ENCODE data around the gene CRIP2. TPM values are rescaled to one million over a fixed set of nuclear protein-coding genes. Genes with fewer than 3 reads are reported as not detected.

The CRIP2 gene
- total and polyA plus RNA-seq, 8 donors: 143 to 229 (median 181) TPM

Other genes with a start within 250 kb of the CRIP2 start
- gene BTBD6, start 226.3 kb upstream of the CRIP2 start, total RNA-seq: 10 to 100 TPM; 45.4 to 52.6 TPM
- gene BTBD6, start 226.3 kb upstream of the CRIP2 start, polyA plus RNA-seq (ENCODE audit: insufficient read length in 6 of 6): 10 to 100 TPM; 32.7 to 43.6 (median 39.1) TPM
- gene BRF1, start 173.8 kb upstream of the CRIP2 start, total RNA-seq: 10 to 100 TPM; 32.7 to 33.6 TPM
- gene BRF1, start 173.8 kb upstream of the CRIP2 start, polyA plus RNA-seq (ENCODE audit: insufficient read length in 6 of 6): 10 to 100 TPM; 33.4 to 45.1 (median 35.2) TPM
- 10 to 100 TPM; 69.7 to 77.2 TPM for gene PACS2, start 160.1 kb upstream of the CRIP2 start, total RNA-seq
- 10 to 100 TPM; 64.6 to 99.3 (median 75.4) TPM for gene PACS2, start 160.1 kb upstream of the CRIP2 start, polyA plus RNA-seq (ENCODE audit: insufficient read length in 6 of 6)
- gene TEX22, start 76.3 kb upstream of the CRIP2 start, total RNA-seq: 1 to 10 TPM; 1.7 to 3.0 TPM
- gene TEX22, start 76.3 kb upstream of the CRIP2 start, polyA plus RNA-seq (ENCODE audit: insufficient read length in 6 of 6): 1 to 10 TPM in 5 of 6 donors, under 1 TPM in 1; 0.96 to 2.7 (median 1.3) TPM
- gene MTA1, start 55.0 kb upstream of the CRIP2 start, total RNA-seq: 10 to 100 TPM; 60.6 to 81.8 TPM
- 100 to 1,000 TPM; 111 to 165 (median 125) TPM for gene MTA1, start 55.0 kb upstream of the CRIP2 start, polyA plus RNA-seq (ENCODE audit: insufficient read length in 6 of 6)
- gene CRIP1, start 12.1 kb downstream of the CRIP2 start, total RNA-seq: 100 to 1,000 TPM; 171 to 281 TPM
- gene CRIP1, start 12.1 kb downstream of the CRIP2 start, polyA plus RNA-seq (ENCODE audit: insufficient read length in 6 of 6): 100 to 1,000 TPM in 2 of 6 donors, 10 to 100 TPM in 4; 71.5 to 141 (median 83.9) TPM
- gene TEDC1, start 16.4 kb downstream of the CRIP2 start, total RNA-seq: 10 to 100 TPM; 12.8 to 16.8 TPM
- 10 to 100 TPM in 1 of 6 donors, 1 to 10 TPM in 5; 5.9 to 11.4 (median 7.3) TPM for gene TEDC1, start 16.4 kb downstream of the CRIP2 start, polyA plus RNA-seq (ENCODE audit: insufficient read length in 6 of 6)
- 1 to 10 TPM; 2.4 to 3.0 TPM for gene TMEM121, start 51.8 kb downstream of the CRIP2 start, total RNA-seq
- 1 to 10 TPM; 2.7 to 5.4 (median 3.3) TPM for gene TMEM121, start 51.8 kb downstream of the CRIP2 start, polyA plus RNA-seq (ENCODE audit: insufficient read length in 6 of 6)

All from left lung (tissue), 8 donors.